Measurements from ENCODE around the gene RFX8.

Gene RFX8

GRCh38 chr2:101380376-101380775 lies 94.5 kb downstream of the RFX8 start:
- no peak overlapping the region for H2AFZ ChIP-seq (ENCODE audit: low read depth, low read length)
- ATAC-seq (ENCODE audit: insufficient read depth, low read depth) = no peak
- H3K4me3 ChIP-seq (ENCODE audit: low read depth in 1 of 2, low read length in 2 of 2) = no peak overlapping the region
- H3K4me2 ChIP-seq (ENCODE audit: insufficient read depth, low read length) = no peak overlapping the region
- H3K4me1 ChIP-seq (ENCODE audit: insufficient read depth, low read length) = no peaks in the 10 kb centered on the region
- H3K36me3 ChIP-seq (ENCODE audit: insufficient read depth, low read length) = no peaks in the 10 kb centered on the region
- no peak overlapping the region for H3K27ac ChIP-seq (ENCODE audit: low read length)
- H3K79me2 ChIP-seq (ENCODE audit: insufficient read depth, low read length) = no peaks in the 10 kb centered on the region
- H3K27me3 ChIP-seq (ENCODE audit: insufficient read depth, low read length, poor library complexity) = peaks cover 6% of the 10 kb centered on the region
- no peak overlapping the region for H3K9ac ChIP-seq (ENCODE audit: low read depth, low read length)
- H3K9me3 ChIP-seq (ENCODE audit: insufficient read depth, low read length, severe bottlenecking) = no peaks in the 10 kb centered on the region
- H4K20me1 ChIP-seq (ENCODE audit: insufficient read depth, low read length) = peaks cover 3% of the 10 kb centered on the region; the same call in 1 of the 2 replicates
- no peak for DNase-seq
- TF ChIP-seq EZH2 (IDR thresholded peaks at IDR 0.05; ENCODE audit: borderline replicate concordance, low read depth, low read length, severe bottlenecking) (no peak), CTCF (IDR thresholded peaks at IDR 0.05; ENCODE audit: borderline replicate concordance, extremely low read depth, low read length, poor library complexity, severe bottlenecking) (no peak)

DNA sequence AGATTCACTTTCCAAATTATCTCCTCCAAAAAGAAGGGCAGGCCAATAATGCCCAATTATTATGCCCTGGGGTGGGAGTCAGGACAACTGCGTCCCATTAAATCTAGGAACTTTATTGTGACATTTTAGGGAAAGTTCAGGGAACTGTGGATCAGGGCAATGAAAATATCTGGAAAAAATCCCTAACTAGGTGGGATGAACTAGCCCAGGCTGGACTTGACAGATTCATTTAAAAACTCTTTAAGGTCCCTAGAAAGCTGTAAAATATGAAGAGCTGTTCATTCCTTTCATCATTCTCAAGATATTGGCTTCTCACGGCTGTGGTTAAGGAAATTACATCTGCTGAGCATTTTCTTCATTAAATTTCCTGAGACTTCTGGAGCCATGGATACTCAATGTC lies 95.8 kb downstream of the RFX8 start:
- no peak for TF ChIP-seq CTCF (IDR thresholded peaks at IDR 0.05; ENCODE audit: borderline replicate concordance, extremely low read depth, low read length, poor library complexity, severe bottlenecking)
- no peak for TF ChIP-seq EZH2 (IDR thresholded peaks at IDR 0.05; ENCODE audit: borderline replicate concordance, low read depth, low read length, severe bottlenecking)
- no peak for ATAC-seq (ENCODE audit: insufficient read depth, low read depth)

DNA sequence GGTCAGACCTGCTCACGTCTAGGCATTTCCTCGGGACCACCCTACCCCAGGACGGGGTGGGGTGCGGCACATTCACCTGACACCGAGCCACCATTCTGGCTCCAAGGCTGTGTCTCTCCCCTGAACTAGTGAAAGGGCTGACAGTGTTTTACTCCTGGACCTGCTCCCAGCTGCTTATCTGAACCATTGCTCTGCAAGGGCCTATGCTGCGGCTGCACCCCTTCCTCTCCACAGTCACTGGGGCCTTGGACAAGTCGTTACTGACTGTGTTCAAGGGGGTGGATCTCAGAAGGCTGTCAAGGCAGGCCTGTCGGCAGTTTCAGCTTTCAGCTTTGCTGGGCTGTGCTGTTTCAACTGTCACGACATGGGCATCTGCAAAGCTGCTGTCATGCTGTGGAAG lies 99.3 kb downstream of the RFX8 start:
- Histone ChIP-seq H3K4me2 (ENCODE audit: insufficient read depth, low read length) (no peak overlapping the region), H3K27ac (ENCODE audit: low read length) (no peak overlapping the region), H3K27me3 (ENCODE audit: insufficient read depth, low read length, poor library complexity) (no peaks in the 10 kb centered on the region), H3K4me1 (ENCODE audit: insufficient read depth, low read length) (no peaks in the 10 kb centered on the region), H4K20me1 (ENCODE audit: insufficient read depth, low read length) (no peaks in the 10 kb centered on the region), H3K4me3 (ENCODE audit: low read depth in 1 of 2, low read length in 2 of 2) (no peak overlapping the region), H3K79me2 (ENCODE audit: insufficient read depth, low read length) (no peaks in the 10 kb centered on the region), H3K9ac (ENCODE audit: low read depth, low read length) (no peak overlapping the region), H3K9me3 (ENCODE audit: insufficient read depth, low read length, severe bottlenecking) (peaks cover 7% of the 10 kb centered on the region), H2AFZ (ENCODE audit: low read depth, low read length) (no peak overlapping the region; the same call in 1 of the 2 replicates), H3K36me3 (ENCODE audit: insufficient read depth, low read length) (no peaks in the 10 kb centered on the region)
- DNase-seq (no peak), ATAC-seq (ENCODE audit: insufficient read depth, low read depth) (no peak)
- no peak for TF ChIP-seq EZH2 (IDR thresholded peaks at IDR 0.05; ENCODE audit: borderline replicate concordance, low read depth, low read length, severe bottlenecking)
- no peak for TF ChIP-seq CTCF (IDR thresholded peaks at IDR 0.05; ENCODE audit: borderline replicate concordance, extremely low read depth, low read length, poor library complexity, severe bottlenecking)

More for the DNA sequence above, 95.8 kb downstream of the RFX8 start:
- Histone ChIP-seq H3K36me3 (ENCODE audit: insufficient read depth, low read length) (no peaks in the 10 kb centered on the region), H3K4me2 (ENCODE audit: insufficient read depth, low read length) (no peak overlapping the region), H3K27me3 (ENCODE audit: insufficient read depth, low read length, poor library complexity) (peaks cover 4% of the 10 kb centered on the region), H3K79me2 (ENCODE audit: insufficient read depth, low read length) (no peaks in the 10 kb centered on the region), H3K4me3 (ENCODE audit: low read depth in 1 of 2, low read length in 2 of 2) (no peak overlapping the region), H3K9me3 (ENCODE audit: insufficient read depth, low read length, severe bottlenecking) (no peaks in the 10 kb centered on the region), H2AFZ (ENCODE audit: low read depth, low read length) (no peak overlapping the region), H4K20me1 (ENCODE audit: insufficient read depth, low read length) (peaks cover 3% of the 10 kb centered on the region; the same call in 1 of the 2 replicates), H3K4me1 (ENCODE audit: insufficient read depth, low read length) (no peaks in the 10 kb centered on the region), H3K9ac (ENCODE audit: low read depth, low read length) (no peak overlapping the region), H3K27ac (ENCODE audit: low read length) (no peak overlapping the region)
- DNase-seq = no peak

Measured in DND-41 (cell line).